GM12878 (cell line): Measurements from ENCODE around the gene SLC29A1. TPM values are rescaled to one million over a fixed set of nuclear protein-coding genes. Genes with fewer than 3 reads are reported as not detected.

Experiments used
- ATF7 ChIP-seq: fragments of 450-650 bp; IDR thresholded peaks from 2 replicates; pipeline ENCODE4 v1.6.1; 2016; ENCODE audit warnings: low read depth, mild to moderate bottlenecking
- BACH1 ChIP-seq: fragments of 450-650 bp; IDR thresholded peaks from 2 replicates; pipeline ENCODE4 v1.6.1; 2017; ENCODE audit warnings: mild to moderate bottlenecking, borderline replicate concordance
- CEBPB ChIP-seq, 2 experiments: fragments of 150-350 bp in 1 of 2; IDR thresholded peaks; 2 replicates each; pipeline ENCODE4 v1.6.1; 2012 to 2014; ENCODE audit warnings: low read depth in 2 of 2, low read length in 2 of 2, borderline replicate concordance in 1 of 2, inconsistent platforms in 1 of 2
- FOXK2 ChIP-seq: fragments of 450-650 bp; IDR thresholded peaks from 2 replicates; pipeline ENCODE4 v1.6.1; 2017; ENCODE audit warnings: mild to moderate bottlenecking, moderate library complexity
- IRF4 ChIP-seq: IDR thresholded peaks from 2 replicates; pipeline ENCODE4 v1.6.1; 2011; ENCODE audit warnings: low read depth, low read length
- MYC ChIP-seq: IDR thresholded peaks from 2 replicates; pipeline ENCODE4 v1.6.1; 2011; ENCODE audit warnings: mild to moderate bottlenecking, low read length, moderate library complexity, inconsistent platforms; ENCODE audit not compliant: insufficient read depth, insufficient replicate concordance, insufficient read length, severe bottlenecking
- NR2C1 ChIP-seq: fragments of 450-650 bp; IDR thresholded peaks from 2 replicates; pipeline ENCODE4 v1.6.1; 2017; ENCODE audit warnings: antibody characterized with exemption, mild to moderate bottlenecking, moderate library complexity
- NRF1 ChIP-seq: conservative IDR thresholded peaks from 2 replicates; pipeline ENCODE4 v1.6.1; 2011; ENCODE audit warnings: mild to moderate bottlenecking, low read depth, low read length, improper control_type of control experiment
- POU2F2 ChIP-seq: IDR thresholded peaks from 3 replicates; pipeline ENCODE4 v1.6.1; 2011; ENCODE audit warnings: low read depth, mild to moderate bottlenecking, low read length, borderline replicate concordance
- SIN3A ChIP-seq: IDR thresholded peaks from 2 replicates; pipeline ENCODE4 v1.6.1; 2012; ENCODE audit warnings: low read depth, low read length, improper control_type of control experiment
- SIX5 ChIP-seq: IDR thresholded peaks from 2 replicates; pipeline ENCODE4 v1.6.1; 2011; ENCODE audit warnings: mild to moderate bottlenecking, low read depth, low read length, moderate library complexity; ENCODE audit not compliant: severe bottlenecking
- STAT1 ChIP-seq: fragments of 450-650 bp; conservative IDR thresholded peaks from 2 replicates; pipeline ENCODE4 v1.6.1; 2014; ENCODE audit warnings: antibody characterized with exemption, mild to moderate bottlenecking
- polyA plus RNA-seq, 11 experiments: library from polyadenylated mRNA; depleted of rRNA in 4 of 11; unstranded in 6 of 11; stranded (reverse) in 5 of 11; fragments of >200 nt; fragmentation: Nextera tagmentation in 4 of 11; fragmentation: Illumina TruSeq in 1 of 11; extraction: Ambion mirVana in 4 of 11; extraction: Trizol in 1 of 11; gene quantifications; 1 replicate in 1 of 11; 2 replicates in 10 of 11; pipeline versions ENCODE4 v1.2.1 to v1.2.3, GENCODE V29; 2011 to 2016; ENCODE audit warnings: inconsistent platforms in 2 of 11, missing spikeins in 2 of 11, low read depth in 1 of 11
- total RNA-seq, 4 experiments: library from RNA; depleted of rRNA in 3 of 4; stranded (reverse); fragments of >200 nt in 3 of 4; fragmentation: Illumina TruSeq in 1 of 4; extraction: Trizol in 1 of 4; gene quantifications; 2 replicates each; pipeline versions ENCODE4 v1.2.1 to v1.2.3, GENCODE V29; 2013 to 2021
- TF ChIP-seq, protein P1 (sequence below): fragments of 450-650 bp; IDR thresholded peaks from 2 replicates; pipeline ENCODE4 v1.6.1; 2017; ENCODE audit warnings: mild to moderate bottlenecking, moderate library complexity
- TF ChIP-seq, protein P2 (sequence below): fragments of 450-650 bp; conservative IDR thresholded peaks from 2 replicates; pipeline ENCODE4 v1.6.1; 2017; ENCODE audit warnings: mild to moderate bottlenecking, moderate library complexity
- TF ChIP-seq, protein P3 (sequence below): fragments of 450-650 bp; IDR thresholded peaks from 2 replicates; pipeline ENCODE4 v1.6.1; 2018; ENCODE audit warnings: borderline replicate concordance, mild to moderate bottlenecking; ENCODE audit not compliant: partially characterized antibody
- TF ChIP-seq, protein P4 (sequence below): fragments of 450-650 bp; IDR thresholded peaks from 2 replicates; pipeline ENCODE4 v1.6.1; 2017; ENCODE audit warnings: low read depth, mild to moderate bottlenecking, moderate library complexity
- TF ChIP-seq, protein P5 (sequence below): fragments of 450-650 bp; IDR thresholded peaks from 2 replicates; pipeline ENCODE4 v1.6.1; 2017; ENCODE audit warnings: mild to moderate bottlenecking

SLC29A1 gene
- total and polyA plus RNA-seq, 10 of the 15 experiments (the other 5 are each of a cell fraction or from before 2014, with no cell fraction given), result 10.0 to 132 (median 93.4) TPM

DNA sequence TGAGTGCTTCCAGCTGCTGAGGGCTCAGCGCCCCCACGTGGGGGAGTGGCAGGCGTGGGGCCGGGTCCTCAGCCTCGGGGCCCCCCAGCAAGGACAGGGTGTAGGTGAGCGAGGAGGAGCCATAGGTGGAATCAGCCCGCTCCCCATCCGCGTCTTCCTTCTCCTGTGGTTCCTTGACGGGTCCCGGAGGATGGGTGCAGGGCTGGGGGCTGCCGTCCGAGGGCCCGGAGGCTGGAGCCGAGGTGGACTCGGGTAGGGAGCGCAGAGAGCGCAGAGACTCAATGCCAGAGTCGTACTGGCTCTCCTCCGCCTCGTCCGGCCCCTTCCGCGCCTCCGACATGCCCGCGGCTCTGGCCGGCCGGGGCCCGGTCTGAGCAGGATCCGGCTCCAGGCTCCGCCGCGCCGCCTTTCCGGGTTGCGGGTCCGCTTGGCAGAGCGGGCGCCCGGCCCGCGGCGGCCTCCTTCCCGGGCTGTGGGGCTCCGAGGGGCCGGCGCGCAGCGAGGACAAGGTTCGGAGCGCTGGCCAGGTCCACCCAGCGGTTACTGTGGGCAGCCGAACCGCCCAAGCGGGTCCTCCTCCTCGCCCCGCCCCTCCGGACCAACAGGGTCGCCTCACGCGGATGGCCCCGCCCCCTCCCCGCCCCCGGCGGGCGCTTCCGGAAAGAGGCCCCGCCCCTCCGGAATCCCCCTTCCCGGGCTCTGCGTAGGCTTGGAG lies 41.8 kb downstream of the SLC29A1 start, which contains the start of gene NFKBIE (continued):
- TF ChIP-seq SIN3A, result peak; percentile 75
- TF ChIP-seq, protein P1, sequence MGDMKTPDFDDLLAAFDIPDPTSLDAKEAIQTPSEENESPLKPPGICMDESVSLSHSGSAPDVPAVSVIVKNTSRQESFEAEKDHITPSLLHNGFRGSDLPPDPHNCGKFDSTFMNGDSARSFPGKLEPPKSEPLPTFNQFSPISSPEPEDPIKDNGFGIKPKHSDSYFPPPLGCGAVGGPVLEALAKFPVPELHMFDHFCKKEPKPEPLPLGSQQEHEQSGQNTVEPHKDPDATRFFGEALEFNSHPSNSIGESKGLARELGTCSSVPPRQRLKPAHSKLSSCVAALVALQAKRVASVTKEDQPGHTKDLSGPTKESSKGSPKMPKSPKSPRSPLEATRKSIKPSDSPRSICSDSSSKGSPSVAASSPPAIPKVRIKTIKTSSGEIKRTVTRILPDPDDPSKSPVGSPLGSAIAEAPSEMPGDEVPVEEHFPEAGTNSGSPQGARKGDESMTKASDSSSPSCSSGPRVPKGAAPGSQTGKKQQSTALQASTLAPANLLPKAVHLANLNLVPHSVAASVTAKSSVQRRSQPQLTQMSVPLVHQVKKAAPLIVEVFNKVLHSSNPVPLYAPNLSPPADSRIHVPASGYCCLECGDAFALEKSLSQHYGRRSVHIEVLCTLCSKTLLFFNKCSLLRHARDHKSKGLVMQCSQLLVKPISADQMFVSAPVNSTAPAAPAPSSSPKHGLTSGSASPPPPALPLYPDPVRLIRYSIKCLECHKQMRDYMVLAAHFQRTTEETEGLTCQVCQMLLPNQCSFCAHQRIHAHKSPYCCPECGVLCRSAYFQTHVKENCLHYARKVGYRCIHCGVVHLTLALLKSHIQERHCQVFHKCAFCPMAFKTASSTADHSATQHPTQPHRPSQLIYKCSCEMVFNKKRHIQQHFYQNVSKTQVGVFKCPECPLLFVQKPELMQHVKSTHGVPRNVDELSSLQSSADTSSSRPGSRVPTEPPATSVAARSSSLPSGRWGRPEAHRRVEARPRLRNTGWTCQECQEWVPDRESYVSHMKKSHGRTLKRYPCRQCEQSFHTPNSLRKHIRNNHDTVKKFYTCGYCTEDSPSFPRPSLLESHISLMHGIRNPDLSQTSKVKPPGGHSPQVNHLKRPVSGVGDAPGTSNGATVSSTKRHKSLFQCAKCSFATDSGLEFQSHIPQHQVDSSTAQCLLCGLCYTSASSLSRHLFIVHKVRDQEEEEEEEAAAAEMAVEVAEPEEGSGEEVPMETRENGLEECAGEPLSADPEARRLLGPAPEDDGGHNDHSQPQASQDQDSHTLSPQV, result 0 out of 2 replicates have a peak, but pooled peaks have one; percentile 37
- TF ChIP-seq, protein P2, sequence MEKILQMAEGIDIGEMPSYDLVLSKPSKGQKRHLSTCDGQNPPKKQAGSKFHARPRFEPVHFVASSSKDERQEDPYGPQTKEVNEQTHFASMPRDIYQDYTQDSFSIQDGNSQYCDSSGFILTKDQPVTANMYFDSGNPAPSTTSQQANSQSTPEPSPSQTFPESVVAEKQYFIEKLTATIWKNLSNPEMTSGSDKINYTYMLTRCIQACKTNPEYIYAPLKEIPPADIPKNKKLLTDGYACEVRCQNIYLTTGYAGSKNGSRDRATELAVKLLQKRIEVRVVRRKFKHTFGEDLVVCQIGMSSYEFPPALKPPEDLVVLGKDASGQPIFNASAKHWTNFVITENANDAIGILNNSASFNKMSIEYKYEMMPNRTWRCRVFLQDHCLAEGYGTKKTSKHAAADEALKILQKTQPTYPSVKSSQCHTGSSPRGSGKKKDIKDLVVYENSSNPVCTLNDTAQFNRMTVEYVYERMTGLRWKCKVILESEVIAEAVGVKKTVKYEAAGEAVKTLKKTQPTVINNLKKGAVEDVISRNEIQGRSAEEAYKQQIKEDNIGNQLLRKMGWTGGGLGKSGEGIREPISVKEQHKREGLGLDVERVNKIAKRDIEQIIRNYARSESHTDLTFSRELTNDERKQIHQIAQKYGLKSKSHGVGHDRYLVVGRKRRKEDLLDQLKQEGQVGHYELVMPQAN, result peak; percentile 86
- no peak for TF ChIP-seq SIX5
- TF ChIP-seq, protein P3, sequence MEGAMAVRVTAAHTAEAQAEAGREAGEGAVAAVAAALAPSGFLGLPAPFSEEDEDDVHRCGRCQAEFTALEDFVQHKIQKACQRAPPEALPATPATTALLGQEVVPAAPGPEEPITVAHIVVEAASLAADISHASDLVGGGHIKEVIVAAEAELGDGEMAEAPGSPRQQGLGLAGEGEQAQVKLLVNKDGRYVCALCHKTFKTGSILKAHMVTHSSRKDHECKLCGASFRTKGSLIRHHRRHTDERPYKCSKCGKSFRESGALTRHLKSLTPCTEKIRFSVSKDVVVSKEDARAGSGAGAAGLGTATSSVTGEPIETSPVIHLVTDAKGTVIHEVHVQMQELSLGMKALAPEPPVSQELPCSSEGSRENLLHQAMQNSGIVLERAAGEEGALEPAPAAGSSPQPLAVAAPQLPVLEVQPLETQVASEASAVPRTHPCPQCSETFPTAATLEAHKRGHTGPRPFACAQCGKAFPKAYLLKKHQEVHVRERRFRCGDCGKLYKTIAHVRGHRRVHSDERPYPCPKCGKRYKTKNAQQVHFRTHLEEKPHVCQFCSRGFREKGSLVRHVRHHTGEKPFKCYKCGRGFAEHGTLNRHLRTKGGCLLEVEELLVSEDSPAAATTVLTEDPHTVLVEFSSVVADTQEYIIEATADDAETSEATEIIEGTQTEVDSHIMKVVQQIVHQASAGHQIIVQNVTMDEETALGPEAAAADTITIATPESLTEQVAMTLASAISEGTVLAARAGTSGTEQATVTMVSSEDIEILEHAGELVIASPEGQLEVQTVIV, result no peak
- TF ChIP-seq POU2F2, result 0 out of 3 replicates have a peak, but pooled peaks have one; percentile 38
- TF ChIP-seq CEBPB (IDR thresholded peaks at IDR 0.05; ENCODE audit: borderline replicate concordance in 1 of 2, low read depth in 2 of 2, low read length in 2 of 2), result no peak
- TF ChIP-seq NR2C1, result no peak
- peak; percentile 81 for TF ChIP-seq BACH1
- no peak for TF ChIP-seq MYC
- TF ChIP-seq, protein P4, sequence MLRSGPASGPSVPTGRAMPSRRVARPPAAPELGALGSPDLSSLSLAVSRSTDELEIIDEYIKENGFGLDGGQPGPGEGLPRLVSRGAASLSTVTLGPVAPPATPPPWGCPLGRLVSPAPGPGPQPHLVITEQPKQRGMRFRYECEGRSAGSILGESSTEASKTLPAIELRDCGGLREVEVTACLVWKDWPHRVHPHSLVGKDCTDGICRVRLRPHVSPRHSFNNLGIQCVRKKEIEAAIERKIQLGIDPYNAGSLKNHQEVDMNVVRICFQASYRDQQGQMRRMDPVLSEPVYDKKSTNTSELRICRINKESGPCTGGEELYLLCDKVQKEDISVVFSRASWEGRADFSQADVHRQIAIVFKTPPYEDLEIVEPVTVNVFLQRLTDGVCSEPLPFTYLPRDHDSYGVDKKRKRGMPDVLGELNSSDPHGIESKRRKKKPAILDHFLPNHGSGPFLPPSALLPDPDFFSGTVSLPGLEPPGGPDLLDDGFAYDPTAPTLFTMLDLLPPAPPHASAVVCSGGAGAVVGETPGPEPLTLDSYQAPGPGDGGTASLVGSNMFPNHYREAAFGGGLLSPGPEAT, result no peak
- no peak for TF ChIP-seq IRF4
- TF ChIP-seq, protein P5, sequence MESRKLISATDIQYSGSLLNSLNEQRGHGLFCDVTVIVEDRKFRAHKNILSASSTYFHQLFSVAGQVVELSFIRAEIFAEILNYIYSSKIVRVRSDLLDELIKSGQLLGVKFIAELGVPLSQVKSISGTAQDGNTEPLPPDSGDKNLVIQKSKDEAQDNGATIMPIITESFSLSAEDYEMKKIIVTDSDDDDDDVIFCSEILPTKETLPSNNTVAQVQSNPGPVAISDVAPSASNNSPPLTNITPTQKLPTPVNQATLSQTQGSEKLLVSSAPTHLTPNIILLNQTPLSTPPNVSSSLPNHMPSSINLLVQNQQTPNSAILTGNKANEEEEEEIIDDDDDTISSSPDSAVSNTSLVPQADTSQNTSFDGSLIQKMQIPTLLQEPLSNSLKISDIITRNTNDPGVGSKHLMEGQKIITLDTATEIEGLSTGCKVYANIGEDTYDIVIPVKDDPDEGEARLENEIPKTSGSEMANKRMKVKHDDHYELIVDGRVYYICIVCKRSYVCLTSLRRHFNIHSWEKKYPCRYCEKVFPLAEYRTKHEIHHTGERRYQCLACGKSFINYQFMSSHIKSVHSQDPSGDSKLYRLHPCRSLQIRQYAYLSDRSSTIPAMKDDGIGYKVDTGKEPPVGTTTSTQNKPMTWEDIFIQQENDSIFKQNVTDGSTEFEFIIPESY, result no peak
- TF ChIP-seq STAT1, result 0 out of 2 replicates have a peak, but pooled peaks have one; percentile 22
- TF ChIP-seq NRF1, result no peak
- TF ChIP-seq FOXK2, result no peak
- no peak for TF ChIP-seq ATF7
